PC-3 (cell line): ENCODE results near the gene GPC6.

Source experiments
- EZH2 ChIP-seq: fragments of 300-600 bp; sonication (generic); IDR thresholded peaks from one replicate; pipeline ENCODE4 v1.6.1; 2017; ENCODE audit warnings: antibody characterized with exemption, mild to moderate bottlenecking, low read length; ENCODE audit not compliant: unreplicated experiment
- TF ChIP-seq, protein P1 (sequence below): fragments of 300-600 bp; sonication (generic); conservative IDR thresholded peaks from 2 replicates; pipeline ENCODE4 v1.5.1; 2017; ENCODE audit warnings: antibody characterized with exemption, low read depth, mild to moderate bottlenecking, low read length

DNA sequence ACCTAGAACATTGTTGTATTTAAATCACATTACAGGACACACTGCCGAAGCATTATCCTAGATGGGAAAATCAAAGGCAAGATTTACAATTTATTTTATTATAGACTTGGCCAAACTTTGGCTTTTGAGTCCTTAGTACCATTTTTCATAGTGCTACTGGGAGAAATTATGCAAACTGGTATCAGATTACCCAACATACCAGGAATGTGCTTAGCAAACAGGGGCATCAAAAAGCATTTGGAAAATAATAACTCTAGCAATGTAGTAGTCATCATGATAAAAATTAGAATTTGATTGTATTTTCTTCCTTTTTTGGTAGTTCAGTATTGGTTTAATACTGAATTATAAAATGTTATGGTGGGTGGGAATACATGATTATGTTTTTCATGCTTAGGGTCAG is 34.0 kb downstream of the GPC6 start:
- TF ChIP-seq, protein P1, sequence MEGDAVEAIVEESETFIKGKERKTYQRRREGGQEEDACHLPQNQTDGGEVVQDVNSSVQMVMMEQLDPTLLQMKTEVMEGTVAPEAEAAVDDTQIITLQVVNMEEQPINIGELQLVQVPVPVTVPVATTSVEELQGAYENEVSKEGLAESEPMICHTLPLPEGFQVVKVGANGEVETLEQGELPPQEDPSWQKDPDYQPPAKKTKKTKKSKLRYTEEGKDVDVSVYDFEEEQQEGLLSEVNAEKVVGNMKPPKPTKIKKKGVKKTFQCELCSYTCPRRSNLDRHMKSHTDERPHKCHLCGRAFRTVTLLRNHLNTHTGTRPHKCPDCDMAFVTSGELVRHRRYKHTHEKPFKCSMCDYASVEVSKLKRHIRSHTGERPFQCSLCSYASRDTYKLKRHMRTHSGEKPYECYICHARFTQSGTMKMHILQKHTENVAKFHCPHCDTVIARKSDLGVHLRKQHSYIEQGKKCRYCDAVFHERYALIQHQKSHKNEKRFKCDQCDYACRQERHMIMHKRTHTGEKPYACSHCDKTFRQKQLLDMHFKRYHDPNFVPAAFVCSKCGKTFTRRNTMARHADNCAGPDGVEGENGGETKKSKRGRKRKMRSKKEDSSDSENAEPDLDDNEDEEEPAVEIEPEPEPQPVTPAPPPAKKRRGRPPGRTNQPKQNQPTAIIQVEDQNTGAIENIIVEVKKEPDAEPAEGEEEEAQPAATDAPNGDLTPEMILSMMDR = no peak
- no peak for TF ChIP-seq EZH2
